GM18498 (cell line): ENCODE data around the gene OR2T6.
"Not testable (repeated sequence)": the region's sequence is repeated elsewhere in the genome, so short reads cannot be mapped to it uniquely, and the experiment has no call there.

Source experiments
- ATAC-seq: cut with Tn5 transposase; IDR thresholded peaks from one replicate; pipeline ENCODE4 v1.9.1; 2021; ENCODE audit warnings: mild to moderate bottlenecking, moderate library complexity; ENCODE audit not compliant: unreplicated experiment

OR2T6 gene

GRCh38 chr1:248375446-248375845, at the start of gene OR2T6:
Gene OR2T6, plus strand, starts transcription at chr1:248375746. Its CDS starts 11,863 bp downstream, at chr1:248387609.
- ATAC-seq: no peak

GRCh38 chr1:248343451-248343850, 32.1 kb upstream of the OR2T6 start:
- ATAC-seq: no peak

GRCh38 chr1:248348475-248348874, 27.1 kb upstream of the OR2T6 start, which contains the start of gene OR14C36:
Gene OR14C36, plus strand, starts transcription at chr1:248348775. Its CDS starts 0 bp downstream, at chr1:248348775.
- no peak for ATAC-seq

GRCh38 chr1:248359415-248359814, 16.1 kb upstream of the OR2T6 start:
- no peak for ATAC-seq

GRCh38 chr1:248361121-248361715, 14.3 kb upstream of the OR2T6 start, which contains the start of gene OR2T4:
Gene OR2T4, plus strand, starts transcription at chr1:248361665. Its CDS starts 0 bp downstream, at chr1:248361665.
- ATAC-seq: no peak

GRCh38 chr1:248366609-248367008, 8.9 kb upstream of the OR2T6 start:
- no peak for ATAC-seq

- peak; percentile 80 for ATAC-seq
Measured at GRCh38 chr1:248372394-248372793, 3.2 kb upstream of the OR2T6 start.

- ATAC-seq: no peak
Measured at GRCh38 chr1:248373761-248374160, 1.8 kb upstream of the OR2T6 start.

- ATAC-seq: no peak
Measured at GRCh38 chr1:248376916-248377315, 1.4 kb downstream of the OR2T6 start.

- no peak for ATAC-seq
Measured at GRCh38 chr1:248380854-248381253, 5.3 kb downstream of the OR2T6 start.

- ATAC-seq: no peak
Measured at GRCh38 chr1:248388426-248388825, 12.9 kb downstream of the OR2T6 start.

- no peak for ATAC-seq
Measured at GRCh38 chr1:248393050-248393449, 17.5 kb downstream of the OR2T6 start.

GRCh38 chr1:248402748-248403147, 27.2 kb downstream of the OR2T6 start, which contains the start of gene OR2T1:
Gene OR2T1, plus strand, starts transcription at chr1:248403048. Its CDS starts 3,100 bp downstream, at chr1:248406148.
- ATAC-seq: no peak

GRCh38 chr1:248404024-248404423, 28.5 kb downstream of the OR2T6 start:
- ATAC-seq: no peak

GRCh38 chr1:248406721-248407692, 31.5 kb downstream of the OR2T6 start:
- peak; percentile 55 for ATAC-seq

- no peak for ATAC-seq
Measured at GRCh38 chr1:248416226-248416625, 40.7 kb downstream of the OR2T6 start.

- no peak for ATAC-seq
Measured at GRCh38 chr1:248417854-248418253, 42.3 kb downstream of the OR2T6 start.

- ATAC-seq: no peak
Measured at GRCh38 chr1:248421384-248421783, 45.8 kb downstream of the OR2T6 start.

- ATAC-seq: peak; percentile 64
Measured at GRCh38 chr1:248427526-248428191, 52.1 kb downstream of the OR2T6 start.

- peak; percentile 99 for ATAC-seq
Measured at GRCh38 chr1:248428192-248428533, 52.6 kb downstream of the OR2T6 start.

- not testable (repeated sequence) for ATAC-seq
Measured at GRCh38 chr1:248431683-248432082, 56.1 kb downstream of the OR2T6 start.
